Hematopoietic multipotent progenitor cell treated with erythropoietin and hydrocortisone succinate and interleukin-3 and kit ligand, for 6 days (in vitro differentiated cells): ENCODE data around the gene ARHGAP42.

Source experiments
- DNase-seq: peaks from one replicate; pipeline ENCODE4 v3.0.0-alpha.2; 2015

ARHGAP42 gene

GRCh38 chr11:100683126-100683525 is 4.0 kb upstream of the ARHGAP42 start:
- no peak for DNase-seq

- DNase-seq = no peak
These were observed 2.7 kb upstream of the ARHGAP42 start for GRCh38 chr11:100684101-100685065.

- no peak for DNase-seq
These were observed 523 bp upstream of the ARHGAP42 start for GRCh38 chr11:100686476-100687053.

GRCh38 chr11:100687630-100688395 is 725 bp downstream of the ARHGAP42 start:
- DNase-seq = peak; percentile 78

GRCh38 chr11:100689141-100689540 is 2.1 kb downstream of the ARHGAP42 start:
- DNase-seq = no peak

GRCh38 chr11:100691896-100692653 is 5.0 kb downstream of the ARHGAP42 start:
- DNase-seq = no peak

GRCh38 chr11:100695911-100696310 is 8.8 kb downstream of the ARHGAP42 start:
- no peak for DNase-seq

- DNase-seq = no peak
These were observed 16.1 kb downstream of the ARHGAP42 start for GRCh38 chr11:100703139-100703538.

GRCh38 chr11:100703801-100704575 is 16.9 kb downstream of the ARHGAP42 start:
- no peak for DNase-seq

- DNase-seq = no peak
These were observed 18.4 kb downstream of the ARHGAP42 start for GRCh38 chr11:100705447-100705846.

- no peak for DNase-seq
These were observed 19.1 kb downstream of the ARHGAP42 start for GRCh38 chr11:100706179-100706578.

GRCh38 chr11:100709233-100709957 is 22.3 kb downstream of the ARHGAP42 start:
- DNase-seq = no peak

GRCh38 chr11:100711984-100712383 is 24.9 kb downstream of the ARHGAP42 start:
- no peak for DNase-seq

- no peak for DNase-seq
These were observed 25.5 kb downstream of the ARHGAP42 start for GRCh38 chr11:100712583-100712982.

- no peak for DNase-seq
These were observed 28.2 kb downstream of the ARHGAP42 start for GRCh38 chr11:100715165-100715761.

GRCh38 chr11:100716838-100717237 is 29.8 kb downstream of the ARHGAP42 start:
- no peak for DNase-seq

- no peak for DNase-seq
These were observed 32.3 kb downstream of the ARHGAP42 start for GRCh38 chr11:100719362-100719761.

- DNase-seq = no peak
These were observed 32.7 kb downstream of the ARHGAP42 start for GRCh38 chr11:100719809-100720221.

- no peak for DNase-seq
These were observed 39.6 kb downstream of the ARHGAP42 start for GRCh38 chr11:100726680-100727079.

GRCh38 chr11:100727410-100727809 is 40.3 kb downstream of the ARHGAP42 start:
- DNase-seq = no peak

- DNase-seq = no peak
These were observed 43.2 kb downstream of the ARHGAP42 start for GRCh38 chr11:100730266-100730665.
